NCI-H1436 treated with DMSO at 0.1 percent for 48 hours (cell line): ENCODE results near the gene PICALM.
A peak's percentile ranks its signal among the peaks of the same experiment; 100 is the strongest.
"Not testable (repeated sequence)": the region's sequence is repeated elsewhere in the genome, so short reads cannot be mapped to it uniquely, and the experiment has no call there.

ENCODE experiments used
- DNase-seq: peaks from one replicate; lab custom pipeline; 2025; lab: John Stamatoyannopoulos, UW

The PICALM gene

GRCh38 chr11:85976525-85976924 is 92.4 kb downstream of the PICALM start:
- DNase-seq = no peak

- no peak for DNase-seq
These were observed 94.8 kb downstream of the PICALM start for GRCh38 chr11:85974122-85974521.

GRCh38 chr11:85970593-85970992 is 98.3 kb downstream of the PICALM start:
- no peak for DNase-seq

- DNase-seq = no peak
These were observed 101.4 kb downstream of the PICALM start for GRCh38 chr11:85967457-85967856.

- no peak for DNase-seq
These were observed 103.7 kb downstream of the PICALM start for GRCh38 chr11:85965202-85965601.

- peak; percentile 68 for DNase-seq
These were observed 106.9 kb downstream of the PICALM start for GRCh38 chr11:85961930-85962363.

- DNase-seq = no peak
These were observed 107.8 kb downstream of the PICALM start for GRCh38 chr11:85961130-85961529.

GRCh38 chr11:85960678-85961077 is 108.2 kb downstream of the PICALM start:
- DNase-seq = no peak

GRCh38 chr11:85955531-85955930 is 113.4 kb downstream of the PICALM start:
- no peak for DNase-seq

GRCh38 chr11:85953491-85954143 is 115.3 kb downstream of the PICALM start:
- no peak for DNase-seq

GRCh38 chr11:85952108-85952485 is 116.8 kb downstream of the PICALM start:
- not testable (repeated sequence) for DNase-seq

GRCh38 chr11:85951428-85952107 is 117.3 kb downstream of the PICALM start:
- no peak for DNase-seq

GRCh38 chr11:85951049-85951405 is 117.9 kb downstream of the PICALM start:
- DNase-seq = no peak

- no peak for DNase-seq
These were observed 118.4 kb downstream of the PICALM start for GRCh38 chr11:85950317-85951048.

GRCh38 chr11:85949798-85950197 is 119.1 kb downstream of the PICALM start:
- no peak for DNase-seq

- DNase-seq = no peak
These were observed 120.0 kb downstream of the PICALM start for GRCh38 chr11:85948884-85949283.

- DNase-seq = no peak
These were observed 121.2 kb downstream of the PICALM start for GRCh38 chr11:85947431-85948272.

GRCh38 chr11:85946221-85946620 is 122.7 kb downstream of the PICALM start:
- no peak for DNase-seq

- no peak for DNase-seq
These were observed 123.1 kb downstream of the PICALM start for GRCh38 chr11:85945788-85946187.

- DNase-seq = no peak
These were observed 123.6 kb downstream of the PICALM start for GRCh38 chr11:85945296-85945695.

GRCh38 chr11:85941380-85941973 is 127.4 kb downstream of the PICALM start:
- DNase-seq = peak; percentile 13
